Mesendoderm (in vitro differentiated cells): Measurements from ENCODE around the gene TMEM272.
A peak's percentile ranks its signal among the peaks of the same experiment; 100 is the strongest.

Source experiments
- DNase-seq: peaks from one replicate; pipeline ENCODE4 v3.0.0; 2013
- H2AK5ac ChIP-seq: 2 replicates; pipeline ENCODE4 v1.6.1; 2013; ENCODE audit warnings: low read length, inconsistent platforms
- H2BK120ac ChIP-seq: 2 replicates; pipeline ENCODE4 v1.6.1; 2013; ENCODE audit warnings: low read depth, mild to moderate bottlenecking, low read length, moderate library complexity, mixed read lengths
- H2BK15ac ChIP-seq: replicated peaks from 2 replicates; pipeline ENCODE4 v1.6.1; 2013; ENCODE audit warnings: low read depth, mild to moderate bottlenecking, moderate library complexity
- H2BK5ac ChIP-seq: 2 replicates; pipeline ENCODE4 v1.6.1; 2013; ENCODE audit warnings: low read length, inconsistent platforms
- H3K18ac ChIP-seq: 2 replicates; pipeline ENCODE4 v1.6.1; 2013; ENCODE audit warnings: mild to moderate bottlenecking, low read length, mixed read lengths
- H3K23ac ChIP-seq: one replicate; pipeline ENCODE4 v1.6.1; 2013; ENCODE audit warnings: low read length
- H3K27ac ChIP-seq: 2 replicates; pipeline ENCODE4 v1.5.1; 2013; ENCODE audit warnings: low read depth, mild to moderate bottlenecking, inconsistent platforms, low read length, moderate library complexity
- H3K27me3 ChIP-seq: 2 replicates; pipeline ENCODE4 v1.6.1; 2013; ENCODE audit warnings: low read length, control low read depth, mild to moderate bottlenecking, inconsistent platforms; ENCODE audit not compliant: insufficient read depth, poor library complexity
- H3K36me3 ChIP-seq: 2 replicates; pipeline ENCODE4 v1.6.1; 2013; ENCODE audit warnings: low read length, inconsistent platforms; ENCODE audit not compliant: control insufficient read depth, insufficient read depth
- H3K4ac ChIP-seq: one replicate; pipeline ENCODE4 v1.6.1; 2013; ENCODE audit warnings: low read depth, mild to moderate bottlenecking, low read length, moderate library complexity
- H3K4me1 ChIP-seq: 2 replicates; pipeline ENCODE4 v1.6.1; 2013; ENCODE audit warnings: low read depth, low read length, inconsistent platforms; ENCODE audit not compliant: control insufficient read depth
- H3K4me2 ChIP-seq: 2 replicates; pipeline ENCODE4 v1.6.1; 2013; ENCODE audit warnings: low read length
- H3K4me3 ChIP-seq: 2 replicates; pipeline ENCODE4 v1.5.1; 2013; ENCODE audit warnings: mild to moderate bottlenecking, low read length
- H3K56ac ChIP-seq: one replicate; pipeline ENCODE4 v1.6.1; 2013; ENCODE audit warnings: low read length
- H3K79me1 ChIP-seq: 2 replicates; pipeline ENCODE4 v1.6.1; 2013; ENCODE audit warnings: low read length, inconsistent platforms
- H3K79me2 ChIP-seq: 2 replicates; pipeline ENCODE4 v1.6.1; 2013; ENCODE audit warnings: mild to moderate bottlenecking, low read length; ENCODE audit not compliant: control insufficient read depth, insufficient read depth
- H3K9ac ChIP-seq: 2 replicates; pipeline ENCODE4 v1.6.1; 2013; ENCODE audit warnings: low read length, inconsistent platforms
- H4K5ac ChIP-seq: one replicate; pipeline ENCODE4 v1.6.1; 2013; ENCODE audit warnings: low read length
- H4K8ac ChIP-seq: one replicate; pipeline ENCODE4 v1.6.1; 2013; ENCODE audit warnings: low read depth, mild to moderate bottlenecking, control low read depth, low read length, moderate library complexity
- WGBS: extraction: QIAGEN DNeasy Blood & Tissue Kit; methylation state at CpG from one replicate; pipeline ENCODE4 v1.1.7; 2013; ENCODE audit warnings: low lambda C conversion rate, missing lambda C conversion rate; ENCODE audit not compliant: insufficient coverage; ENCODE audit errors: extremely low coverage; 5-methylcytosine and 5-hydroxymethylcytosine counted together

The TMEM272 gene

GRCh38 chr13:51767100-51767499 is 77.9 kb downstream of the TMEM272 start:
- H2BK5ac ChIP-seq: no peak overlapping the region
- no peak overlapping the region for H2BK120ac ChIP-seq
- H3K27ac ChIP-seq: no peak overlapping the region
- no peaks in the 10 kb centered on the region for H3K4me1 ChIP-seq
- no peaks in the 10 kb centered on the region for H3K27me3 ChIP-seq
- no peak overlapping the region for H2AK5ac ChIP-seq
- no peaks in the 10 kb centered on the region for H3K79me1 ChIP-seq
- H2BK15ac ChIP-seq: no peak overlapping the region
- no CpG with 5 or more reads among the region's 8 CpGs for WGBS
- H3K36me3 ChIP-seq: no peaks in the 10 kb centered on the region
- no peak overlapping the region for H4K5ac ChIP-seq
- no peak overlapping the region for H3K4me2 ChIP-seq
- no peak overlapping the region for H3K4ac ChIP-seq
- H3K56ac ChIP-seq: no peak overlapping the region
- no peak overlapping the region for H3K4me3 ChIP-seq
- H3K9ac ChIP-seq: no peak overlapping the region
- peak; percentile 62 for DNase-seq
- no peaks in the 10 kb centered on the region for H3K79me2 ChIP-seq
- H3K23ac ChIP-seq: no peak overlapping the region
- H3K18ac ChIP-seq: no peak overlapping the region
- H4K8ac ChIP-seq: no peak overlapping the region

- DNase-seq: no peak
- Histone ChIP-seq H3K27ac (no peak overlapping the region), H2BK120ac (no peak overlapping the region)
Measured at GRCh38 chr13:51765142-51765515, 79.8 kb downstream of the TMEM272 start.

GRCh38 chr13:51764184-51765141 is 80.5 kb downstream of the TMEM272 start:
- Histone ChIP-seq H3K4ac (no peak overlapping the region), H3K36me3 (no peaks in the 10 kb centered on the region), H3K4me3 (no peak overlapping the region), H2BK5ac (no peak overlapping the region), H3K4me2 (no peak overlapping the region), H4K5ac (no peak overlapping the region), H4K8ac (no peak overlapping the region), H3K18ac (no peak overlapping the region), H3K9ac (no peak overlapping the region), H3K27me3 (no peaks in the 10 kb centered on the region), H2BK15ac (no peak overlapping the region), H2BK120ac (no peak overlapping the region), H3K4me1 (no peaks in the 10 kb centered on the region), H3K56ac (no peak overlapping the region), H3K23ac (no peak overlapping the region), H3K27ac (no peak overlapping the region), H3K79me2 (no peaks in the 10 kb centered on the region), H2AK5ac (no peak overlapping the region), H3K79me1 (no peaks in the 10 kb centered on the region)
- DNase-seq: no peak
- WGBS: no CpG with 5 or more reads among the region's 12 CpGs

More at GRCh38 chr13:51765142-51765515, 79.8 kb downstream of the TMEM272 start:
- H3K9ac ChIP-seq: no peak overlapping the region
- H3K36me3 ChIP-seq: no peaks in the 10 kb centered on the region
- H4K5ac ChIP-seq: no peak overlapping the region
- H3K18ac ChIP-seq: no peak overlapping the region
- H3K79me1 ChIP-seq: no peaks in the 10 kb centered on the region
- no peaks in the 10 kb centered on the region for H3K79me2 ChIP-seq
- H3K4me2 ChIP-seq: no peak overlapping the region
- no peak overlapping the region for H2AK5ac ChIP-seq
- no peaks in the 10 kb centered on the region for H3K27me3 ChIP-seq
- WGBS: no CpG with 5 or more reads among the region's 4 CpGs
- H3K4ac ChIP-seq: no peak overlapping the region
- no peak overlapping the region for H3K56ac ChIP-seq
- no peak overlapping the region for H3K4me3 ChIP-seq
- H4K8ac ChIP-seq: no peak overlapping the region
- H2BK5ac ChIP-seq: no peak overlapping the region
- no peaks in the 10 kb centered on the region for H3K4me1 ChIP-seq
- no peak overlapping the region for H3K23ac ChIP-seq
- no peak overlapping the region for H2BK15ac ChIP-seq

- no peaks in the 10 kb centered on the region for H3K79me1 ChIP-seq
- no peak overlapping the region for H4K8ac ChIP-seq
- no peak overlapping the region for H4K5ac ChIP-seq
- no peaks in the 10 kb centered on the region for H3K36me3 ChIP-seq
- no peak overlapping the region for H3K27ac ChIP-seq
- H2BK120ac ChIP-seq: no peak overlapping the region
- H2BK15ac ChIP-seq: no peak overlapping the region
- no peak overlapping the region for H2AK5ac ChIP-seq
- no peak overlapping the region for H3K4me3 ChIP-seq
- no peak overlapping the region for H3K9ac ChIP-seq
- H2BK5ac ChIP-seq: no peak overlapping the region
- H3K79me2 ChIP-seq: no peaks in the 10 kb centered on the region
- H3K56ac ChIP-seq: no peak overlapping the region
- no peaks in the 10 kb centered on the region for H3K27me3 ChIP-seq
- H3K4me2 ChIP-seq: no peak overlapping the region
- H3K23ac ChIP-seq: no peak overlapping the region
- DNase-seq: no peak
- no peak overlapping the region for H3K18ac ChIP-seq
- H3K4me1 ChIP-seq: no peaks in the 10 kb centered on the region
- H3K4ac ChIP-seq: no peak overlapping the region
- no CpG with 5 or more reads among the region's 2 CpGs for WGBS
Measured at GRCh38 chr13:51763486-51763885, 81.5 kb downstream of the TMEM272 start.
